Right cardiac atrium (tissue), 5 donors: ENCODE results near the gene PTCD3. TPM values are rescaled to one million over a fixed set of nuclear protein-coding genes. Genes with fewer than 3 reads are reported as not detected.

Experiments
- ATAC-seq, 2 donors: fragments of 200-7000 bp; cut with Tn5 transposase; one replicate each; pipeline versions ENCODE4 v1.8.0 to v1.9.1; 2020; ENCODE audit warnings: moderate library complexity in 2 of 2, mild to moderate bottlenecking in 1 of 2
- DNase-seq, 3 donors: peaks; one replicate each; pipeline ENCODE4 v3.0.0-alpha.2; 2020
- H3K27ac ChIP-seq: one replicate; pipeline ENCODE4 v1.5.1; 2013; ENCODE audit warnings: mild to moderate bottlenecking, low read length, control low read depth, moderate library complexity
- H3K27me3 ChIP-seq: one replicate; pipeline ENCODE4 v1.6.1; 2013; ENCODE audit not compliant: control insufficient read depth, insufficient read depth
- H3K4me1 ChIP-seq: one replicate; pipeline ENCODE4 v1.6.1; 2013; ENCODE audit warnings: low read length; ENCODE audit not compliant: control insufficient read depth, insufficient read depth
- H3K4me3 ChIP-seq: one replicate; pipeline ENCODE4 v1.5.1; 2013; ENCODE audit warnings: low read length, control low read depth
- H3K9me3 ChIP-seq: one replicate; pipeline ENCODE4 v1.6.1; 2013; ENCODE audit warnings: low read length; ENCODE audit not compliant: control insufficient read depth
- WGBS: extraction: QIAGEN DNeasy Blood & Tissue Kit; methylation state at CpG from one replicate; pipeline ENCODE4 v1.1.7; 2013; 5-methylcytosine and 5-hydroxymethylcytosine counted together
- intact Hi-C, 4 donors: fragments of 100-400 bp; cut with DNase I; formaldehyde crosslinking; loops; one replicate each; pipeline versions ENCODE4 v1.11.0 to v1.14.0; 2022 to 2023
- polyA plus RNA-seq: library from polyadenylated mRNA; stranded (reverse); fragments of 200-250 nt; gene quantifications from one replicate; pipeline ENCODE4 v1.2.3, GENCODE V29; 2013
- total RNA-seq, 4 donors: library from RNA; stranded (reverse); fragmentation: NEBNext Ultra II Directional; extraction: Animal tissue kit (Norgen Biotek cat#: 25700); gene quantifications; one replicate each; pipeline ENCODE4 v1.2.1, GENCODE V29; 2021
- donor health status: healthy with polysubstance abuse.
- donor health status: DM: no; HTN: yes; CAD: no.
- donor health status: DM: no; HTN: no; CAD: no.
- donor health status: DM: no; HTN: yes; CAD: no; lungs with severe emphysema.
- donor health status: DM: yes; HTN: yes; CAD: no.

PTCD3 gene
- total and polyA plus RNA-seq, 5 donors = 38.1 to 112 (median 103) TPM

DNA sequence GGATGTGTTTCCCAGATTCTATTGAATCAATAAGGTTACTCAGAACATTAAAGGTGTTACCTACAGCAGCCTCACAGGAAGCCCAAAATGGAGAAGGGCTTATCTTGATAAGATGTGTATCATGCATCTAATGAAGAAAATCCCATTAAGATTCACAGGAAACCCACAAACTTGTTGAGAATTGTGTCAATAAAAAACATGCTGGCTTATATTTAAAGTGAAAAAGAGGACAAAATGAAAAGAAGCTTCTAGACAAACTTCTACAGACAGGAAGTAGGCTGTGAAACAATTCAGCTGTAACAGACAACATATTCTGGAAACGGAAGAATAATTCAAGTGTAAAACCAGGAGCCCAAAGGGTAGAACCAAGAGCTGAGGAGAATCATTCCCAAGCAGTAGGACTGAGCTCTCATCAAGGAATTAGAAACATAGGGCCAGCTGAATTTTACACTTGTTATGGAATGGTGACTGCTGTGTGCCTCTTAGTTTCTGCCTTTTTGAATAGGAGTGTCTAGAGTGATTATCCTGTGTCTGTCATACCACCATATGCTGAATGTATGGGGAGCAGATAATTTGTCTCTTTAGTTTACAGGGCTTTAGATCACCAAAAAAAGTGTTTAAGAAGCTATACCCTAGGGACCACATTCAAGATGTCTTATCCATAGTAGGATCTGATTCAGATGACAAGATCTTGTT lies 79.6 kb downstream of the PTCD3 start:
- no peaks in the 10 kb centered on the region for H3K4me1 ChIP-seq
- no peaks in the 10 kb centered on the region for H3K27me3 ChIP-seq
- ATAC-seq (peak in 1 of 2 donors; percentile 8), DNase-seq (no peak)
- H3K27ac ChIP-seq = no peak overlapping the region
- H3K9me3 ChIP-seq = no peaks in the 10 kb centered on the region
- no peak overlapping the region for H3K4me3 ChIP-seq
- 14% methylated on average over 1 of the region's 1 CpG for WGBS
- intact Hi-C loops = no loop called here

DNA sequence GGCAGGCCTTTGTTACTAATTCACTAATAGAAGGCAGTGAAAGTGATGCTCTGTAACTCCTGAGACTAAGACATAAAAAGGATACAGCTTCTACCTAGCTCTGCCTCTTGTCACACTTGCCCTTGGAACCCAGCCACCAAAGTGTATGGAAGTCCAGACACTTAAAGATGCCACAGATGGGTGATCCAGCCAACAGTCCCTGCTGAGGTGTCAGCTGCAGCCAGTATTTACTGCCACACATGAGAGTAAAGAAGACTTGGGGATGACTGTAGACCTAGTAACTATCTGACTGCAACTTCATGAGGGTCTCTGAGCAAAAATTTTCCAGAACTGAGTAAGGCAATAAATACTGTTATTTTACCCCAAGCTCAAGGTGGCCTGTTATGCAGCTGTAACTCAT lies 80.4 kb downstream of the PTCD3 start:
- Histone ChIP-seq H3K27me3 (no peaks in the 10 kb centered on the region), H3K4me3 (no peak overlapping the region), H3K9me3 (no peaks in the 10 kb centered on the region), H3K27ac (peak overlapping the region; percentile 17), H3K4me1 (no peaks in the 10 kb centered on the region)
- intact Hi-C loops = no loop called here
- ATAC-seq = no peak
- DNase-seq = peak in 1 of 3 donors; percentile 43

DNA sequence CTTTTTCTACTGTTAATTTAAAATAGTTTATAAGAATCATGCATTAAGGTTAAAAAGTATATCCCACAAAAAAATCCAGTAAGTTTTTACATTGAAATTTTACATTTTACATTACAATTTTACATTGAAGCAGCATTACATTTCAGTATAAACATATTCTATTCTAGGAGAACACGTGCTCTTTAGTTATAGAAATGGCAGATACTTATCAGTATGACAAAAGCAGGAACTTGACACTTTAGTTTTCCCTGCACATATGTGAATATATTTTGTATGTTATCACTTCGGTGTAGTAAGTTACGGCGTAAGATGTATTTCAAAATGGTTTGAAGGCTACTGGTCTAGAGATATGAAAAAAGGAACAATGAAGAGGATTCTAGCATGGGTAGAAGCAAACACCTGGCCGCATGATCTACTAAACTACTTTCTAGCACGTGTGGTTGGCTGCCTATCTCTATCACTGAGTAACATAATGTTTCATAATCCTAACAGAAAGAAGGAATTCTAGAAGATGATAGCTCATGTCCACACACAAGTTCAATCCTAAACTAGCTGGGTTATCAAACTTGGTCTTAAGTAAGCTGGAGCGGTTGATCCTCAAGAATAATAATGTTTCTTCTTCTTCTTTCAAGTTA lies 83.9 kb downstream of the PTCD3 start:
- Histone ChIP-seq H3K27me3 (no peaks in the 10 kb centered on the region), H3K9me3 (no peaks in the 10 kb centered on the region), H3K27ac (no peak overlapping the region), H3K4me1 (peaks cover 5% of the 10 kb centered on the region), H3K4me3 (no peak overlapping the region)
- DNase-seq (no peak), ATAC-seq (no peak)
- intact Hi-C loops = loop anchor here in 1 of 4 donors (10.0 kb wide), 1 partner anchor 255 kb away; the partner anchor contains the start of gene KDM3A
- 74% methylated on average over 7 of the region's 7 CpGs for WGBS

Other genes starting within 250 kb of the PTCD3 start
- 10 to 100 TPM in 2 of 4 donors, 1 to 10 TPM in 2; 8.7 to 14.0 (median 9.7) TPM for gene ST3GAL5, start 217.2 kb upstream of the PTCD3 start, total RNA-seq
- 5.4 TPM for gene ST3GAL5, start 217.2 kb upstream of the PTCD3 start, polyA plus RNA-seq
- gene POLR1A, start 349 bp upstream of the PTCD3 start, total RNA-seq = 10 to 100 TPM; 15.4 to 29.9 (median 18.8) TPM
- gene POLR1A, start 349 bp upstream of the PTCD3 start, polyA plus RNA-seq = 4.7 TPM
- 100 to 1,000 TPM; 188 to 204 (median 201) TPM for gene IMMT, start 89.2 kb downstream of the PTCD3 start, total RNA-seq
- 132 TPM for gene IMMT, start 89.2 kb downstream of the PTCD3 start, polyA plus RNA-seq
- 10 to 100 TPM; 53.7 to 78.6 (median 63.5) TPM for gene MRPL35, start 93.2 kb downstream of the PTCD3 start, total RNA-seq
- 48.5 TPM for gene MRPL35, start 93.2 kb downstream of the PTCD3 start, polyA plus RNA-seq
- 10 to 100 TPM; 22.5 to 34.4 (median 26.7) TPM for gene REEP1, start 231.4 kb downstream of the PTCD3 start, total RNA-seq
- gene REEP1, start 231.4 kb downstream of the PTCD3 start, polyA plus RNA-seq = 16.5 TPM